A673 (cell line): ENCODE results near the gene KRT76. TPM values are rescaled to one million over a fixed set of nuclear protein-coding genes. Genes with fewer than 3 reads are reported as not detected.

Source experiments
- BruUV-seq: library from RNA; stranded (reverse); fragments of 400-500 nt; replicated peaks from 2 replicates; lab custom pipeline; 2021; lab: Mats Ljungman, UMichigan
- CTCF ChIA-PET: fragments of 300-600 bp; sonication (Branson Sonifier 250); formaldehyde crosslinking; loops from one replicate; lab custom pipeline; 2022; ENCODE audit warnings: antibody characterized with exemption; lab: Charles Lee
- POLR2A ChIA-PET: fragments of 300-600 bp; sonication (Branson Sonifier 250); formaldehyde crosslinking; loops from one replicate; lab custom pipeline; 2022; ENCODE audit warnings: antibody characterized with exemption; ENCODE audit not compliant: low non-redundant PET; lab: Charles Lee
- DNase-seq: peaks from one replicate; pipeline ENCODE4 v3.0.0-alpha.2; 2015; ENCODE audit warnings: low spot score
- H3K27ac ChIP-seq: fragments of 200-600 bp; sonication (generic); 2 replicates; pipeline ENCODE4 v1.5.1; 2016; ENCODE audit warnings: mixed run types, low read depth, mild to moderate bottlenecking, mixed read lengths, antibody characterized with exemption, low read length; ENCODE audit not compliant: poor library complexity, severe bottlenecking
- H3K27me3 ChIP-seq: fragments of 200-600 bp; sonication (generic); replicated peaks from 2 replicates; pipeline ENCODE4 v1.6.1; 2017; ENCODE audit warnings: mixed run types, low read depth, mild to moderate bottlenecking, mixed read lengths, antibody characterized with exemption, low read length; ENCODE audit not compliant: insufficient read depth, poor library complexity
- H3K36me3 ChIP-seq: fragments of 200-600 bp; sonication (generic); 2 replicates; pipeline ENCODE4 v1.6.1; 2016; ENCODE audit warnings: mixed run types, mild to moderate bottlenecking, mixed read lengths, antibody characterized with exemption, low read length; ENCODE audit not compliant: insufficient read depth, poor library complexity, severe bottlenecking
- H3K4me1 ChIP-seq: fragments of 200-600 bp; sonication (generic); 2 replicates; pipeline ENCODE4 v1.6.1; 2017; ENCODE audit warnings: mixed run types, mild to moderate bottlenecking, mixed read lengths, antibody characterized with exemption, low read length; ENCODE audit not compliant: insufficient read depth, poor library complexity, severe bottlenecking
- H3K4me3 ChIP-seq: fragments of 200-600 bp; sonication (generic); 2 replicates; pipeline ENCODE4 v1.5.1; 2016; ENCODE audit warnings: low read depth, mixed run types, mild to moderate bottlenecking, mixed read lengths, low read length; ENCODE audit not compliant: poor library complexity, severe bottlenecking
- H3K9me3 ChIP-seq: fragments of 200-600 bp; sonication (generic); 2 replicates; pipeline ENCODE4 v1.6.1; 2016; ENCODE audit warnings: mixed run types, low read depth, mild to moderate bottlenecking, mixed read lengths, antibody characterized with exemption, low read length; ENCODE audit not compliant: poor library complexity, severe bottlenecking
- CTCF ChIP-seq: fragments of 300-800, 200-600 bp; sonication (generic); conservative IDR thresholded peaks from 2 replicates; pipeline ENCODE4 v1.5.1; 2017; ENCODE audit warnings: low read depth, mild to moderate bottlenecking, antibody characterized with exemption, low read length, moderate library complexity, mixed read lengths
- EZH2 ChIP-seq: fragments of 200-600 bp; sonication (generic); IDR thresholded peaks from 2 replicates; pipeline ENCODE4 v1.6.1; 2017; ENCODE audit warnings: borderline replicate concordance, low read depth, mild to moderate bottlenecking, mixed read lengths, antibody characterized with exemption, low read length; ENCODE audit not compliant: poor library complexity, severe bottlenecking
- intact Hi-C: fragments of 100-400 bp; cut with micrococcal nuclease; formaldehyde crosslinking; loops from one replicate; pipeline ENCODE4 v1.10.0; 2022; ENCODE audit not compliant: unreplicated experiment
- total RNA-seq: library from RNA; stranded (reverse); gene quantifications from 2 replicates; pipeline ENCODE4 v1.2.3, GENCODE V29; 2021

KRT76 gene
- total RNA-seq, 1 experiment from 2014 or later, result not detected

- Histone ChIP-seq H3K4me1 (no peaks in the 10 kb centered on the region), H3K27me3 (no peaks in the 10 kb centered on the region), H3K27ac (no peak overlapping the region), H3K36me3 (no peaks in the 10 kb centered on the region), H3K9me3 (no peaks in the 10 kb centered on the region), H3K4me3 (no peak overlapping the region)
- TF ChIP-seq CTCF (no peak), EZH2 (no peak)
- no peak for DNase-seq
- BruUV-seq, result no TSS peak
- intact Hi-C loops, result no loop called here
- POLR2A ChIA-PET, result no interaction called here
- CTCF ChIA-PET, result no interaction called here
Measured at GRCh38 chr12:52776435-52776834, 710 bp downstream of the KRT76 start.

GRCh38 chr12:52774629-52775250 lies 2.4 kb downstream of the KRT76 start:
- intact Hi-C loops, result no loop called here
- TF ChIP-seq EZH2 (no peak), CTCF (no peak)
- no peak for DNase-seq
- BruUV-seq, result no TSS peak
- Histone ChIP-seq H3K4me1 (no peaks in the 10 kb centered on the region), H3K36me3 (no peaks in the 10 kb centered on the region), H3K4me3 (no peak overlapping the region), H3K27ac (no peak overlapping the region), H3K27me3 (no peaks in the 10 kb centered on the region), H3K9me3 (no peaks in the 10 kb centered on the region)
- ChIA-PET CTCF (no interaction called here), POLR2A (no interaction called here)

DNA sequence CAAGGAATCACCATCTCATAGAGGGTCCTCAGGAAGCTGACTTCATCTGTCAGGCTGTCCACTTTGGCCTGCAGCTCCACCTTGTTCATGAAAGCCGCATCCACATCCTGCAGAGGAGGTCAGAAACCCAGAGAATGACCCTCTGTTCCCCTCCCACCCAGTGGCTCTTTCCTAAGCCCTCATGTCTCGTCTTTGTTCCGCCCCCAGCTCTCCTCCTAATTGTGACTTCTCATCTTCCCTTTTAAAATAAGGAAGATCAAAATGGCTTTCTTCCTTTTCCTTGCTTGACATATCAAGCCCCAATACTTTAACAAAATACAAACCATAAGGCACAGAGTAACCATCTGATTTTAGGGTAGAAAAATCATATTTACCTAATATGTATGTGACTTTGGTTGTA lies 4.4 kb downstream of the KRT76 start:
- TF ChIP-seq CTCF (no peak), EZH2 (no peak)
- no peaks in the 10 kb centered on the region for H3K4me1 ChIP-seq
- BruUV-seq, result no TSS peak
- no peaks in the 10 kb centered on the region for H3K36me3 ChIP-seq
- H3K9me3 ChIP-seq, result no peaks in the 10 kb centered on the region
- intact Hi-C loops, result no loop called here
- ChIA-PET CTCF (no interaction called here), POLR2A (no interaction called here)
- no peaks in the 10 kb centered on the region for H3K27me3 ChIP-seq
- H3K4me3 ChIP-seq, result no peak overlapping the region
- no peak for DNase-seq
- H3K27ac ChIP-seq, result no peak overlapping the region
